ENCODE data around the gene ACER3. TPM values are rescaled to one million over a fixed set of nuclear protein-coding genes. Genes with fewer than 3 reads are reported as not detected.

ACER3 gene
- total and polyA plus RNA-seq, 2 experiments from 2014 or later = 17.1 to 18.3 TPM

DNA sequence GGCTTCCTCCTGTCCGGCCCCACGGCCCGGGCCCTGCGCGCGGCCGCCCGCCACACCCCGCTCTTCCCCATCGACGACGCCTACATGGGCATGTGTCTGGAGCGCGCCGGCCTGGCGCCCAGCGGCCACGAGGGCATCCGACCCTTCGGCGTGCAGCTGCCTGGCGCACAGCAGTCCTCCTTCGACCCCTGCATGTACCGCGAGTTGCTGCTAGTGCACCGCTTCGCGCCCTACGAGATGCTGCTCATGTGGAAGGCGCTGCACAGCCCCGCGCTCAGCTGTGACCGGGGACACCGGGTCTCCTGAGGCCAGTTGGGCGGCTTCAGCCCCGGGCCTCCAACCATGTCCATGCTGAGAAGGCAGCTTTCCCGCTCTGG lies 179.7 kb downstream of the ACER3 start:
- Histone ChIP-seq H3K4me3 (no peak overlapping the region), H3K79me2 (no peaks in the 10 kb centered on the region), H3K27ac (no peak overlapping the region), H4K20me1 (ENCODE audit: insufficient read depth, poor library complexity, severe bottlenecking) (no peaks in the 10 kb centered on the region), H3K36me3 (replicated peaks; ENCODE audit: insufficient read depth, low read depth) (no peaks in the 10 kb centered on the region), H3K27me3 (peaks cover 7% of the 10 kb centered on the region), H3K9me3 (ENCODE audit: low read depth) (no peaks in the 10 kb centered on the region), H3K9me2 (replicated peaks; ENCODE audit: insufficient read depth) (no peaks in the 10 kb centered on the region), H3K4me1 (ENCODE audit: insufficient read depth) (peaks cover 6% of the 10 kb centered on the region), H3K4me2 (no peak overlapping the region), H2AFZ (no peak overlapping the region)
- WGBS (ENCODE audit: low lambda C conversion rate, missing lambda C conversion rate) = 98% methylated on average over 31 of the region's 37 CpGs
- DNase-seq (ENCODE audit: low spot score) = no peak
- TF ChIP-seq, protein P1, sequence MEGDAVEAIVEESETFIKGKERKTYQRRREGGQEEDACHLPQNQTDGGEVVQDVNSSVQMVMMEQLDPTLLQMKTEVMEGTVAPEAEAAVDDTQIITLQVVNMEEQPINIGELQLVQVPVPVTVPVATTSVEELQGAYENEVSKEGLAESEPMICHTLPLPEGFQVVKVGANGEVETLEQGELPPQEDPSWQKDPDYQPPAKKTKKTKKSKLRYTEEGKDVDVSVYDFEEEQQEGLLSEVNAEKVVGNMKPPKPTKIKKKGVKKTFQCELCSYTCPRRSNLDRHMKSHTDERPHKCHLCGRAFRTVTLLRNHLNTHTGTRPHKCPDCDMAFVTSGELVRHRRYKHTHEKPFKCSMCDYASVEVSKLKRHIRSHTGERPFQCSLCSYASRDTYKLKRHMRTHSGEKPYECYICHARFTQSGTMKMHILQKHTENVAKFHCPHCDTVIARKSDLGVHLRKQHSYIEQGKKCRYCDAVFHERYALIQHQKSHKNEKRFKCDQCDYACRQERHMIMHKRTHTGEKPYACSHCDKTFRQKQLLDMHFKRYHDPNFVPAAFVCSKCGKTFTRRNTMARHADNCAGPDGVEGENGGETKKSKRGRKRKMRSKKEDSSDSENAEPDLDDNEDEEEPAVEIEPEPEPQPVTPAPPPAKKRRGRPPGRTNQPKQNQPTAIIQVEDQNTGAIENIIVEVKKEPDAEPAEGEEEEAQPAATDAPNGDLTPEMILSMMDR (IDR thresholded peaks at IDR 0.05; ENCODE audit: poor library complexity) = no peak
- TF ChIP-seq EZH2 (IDR thresholded peaks at IDR 0.05; ENCODE audit: borderline replicate concordance) = no peak
- TF ChIP-seq EZH2phosphoT487 (IDR thresholded peaks at IDR 0.05; ENCODE audit: low read depth, severe bottlenecking, unreplicated experiment) = no peak

- TF ChIP-seq EZH2 (IDR thresholded peaks at IDR 0.05; ENCODE audit: borderline replicate concordance) (no peak), EZH2phosphoT487 (IDR thresholded peaks at IDR 0.05; ENCODE audit: low read depth, severe bottlenecking, unreplicated experiment) (no peak)
- TF ChIP-seq, protein P1 (IDR thresholded peaks at IDR 0.05; ENCODE audit: poor library complexity) = no peak
- Histone ChIP-seq H3K4me3 (no peak overlapping the region), H3K27me3 (peaks cover 10% of the 10 kb centered on the region), H3K4me2 (no peak overlapping the region), H3K9me3 (ENCODE audit: low read depth) (no peaks in the 10 kb centered on the region), H3K4me1 (ENCODE audit: insufficient read depth) (peaks cover 5% of the 10 kb centered on the region), H4K20me1 (ENCODE audit: insufficient read depth, poor library complexity, severe bottlenecking) (no peaks in the 10 kb centered on the region), H3K27ac (no peak overlapping the region), H2AFZ (no peak overlapping the region), H3K36me3 (replicated peaks; ENCODE audit: insufficient read depth, low read depth) (no peaks in the 10 kb centered on the region), H3K79me2 (no peaks in the 10 kb centered on the region), H3K9me2 (replicated peaks; ENCODE audit: insufficient read depth) (no peaks in the 10 kb centered on the region)
- DNase-seq (ENCODE audit: low spot score) = no peak
- 95% methylated on average over 13 of the region's 13 CpGs for WGBS (ENCODE audit: low lambda C conversion rate, missing lambda C conversion rate)
These were observed 180.2 kb downstream of the ACER3 start for GRCh38 chr11:77040889-77041288.

DNA sequence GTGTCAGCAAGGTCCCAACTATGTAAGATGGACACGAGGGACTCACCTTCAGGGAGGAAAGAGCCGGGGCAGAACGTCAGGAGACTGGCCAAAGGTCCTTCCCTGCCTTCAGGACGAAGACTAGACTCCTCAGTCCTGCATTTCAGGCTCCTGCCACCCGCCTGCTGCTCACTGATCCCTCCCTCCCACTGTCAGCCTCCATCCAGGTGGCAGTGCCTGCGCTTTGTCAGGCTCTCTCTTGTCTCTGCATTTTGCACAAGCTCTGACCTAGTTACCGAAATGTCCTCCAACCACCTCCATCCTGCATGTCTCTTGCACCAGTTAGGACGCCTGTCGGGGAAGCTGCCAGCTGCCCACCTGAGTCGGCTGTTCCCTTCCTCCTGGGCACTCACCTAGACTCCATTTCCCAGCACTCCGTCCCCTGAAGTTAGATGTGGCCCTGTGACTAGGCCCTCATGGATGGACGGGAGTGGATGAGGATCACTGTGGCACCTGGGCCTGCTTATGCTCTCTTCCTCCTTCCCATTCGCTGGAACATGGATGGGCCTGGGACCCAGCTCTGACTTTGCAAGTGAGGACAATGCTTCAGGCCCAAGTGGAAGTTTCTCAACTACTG lies 181.5 kb downstream of the ACER3 start:
- H4K20me1 ChIP-seq (ENCODE audit: insufficient read depth, poor library complexity, severe bottlenecking) = no peaks in the 10 kb centered on the region
- H3K4me1 ChIP-seq (ENCODE audit: insufficient read depth) = peaks cover 5% of the 10 kb centered on the region
- H3K36me3 ChIP-seq (replicated peaks; ENCODE audit: insufficient read depth, low read depth) = no peaks in the 10 kb centered on the region
- H3K27ac ChIP-seq = no peak overlapping the region
- no peaks in the 10 kb centered on the region for H3K9me2 ChIP-seq (replicated peaks; ENCODE audit: insufficient read depth)
- 87% methylated on average over 13 of the region's 13 CpGs for WGBS (ENCODE audit: low lambda C conversion rate, missing lambda C conversion rate)
- no peaks in the 10 kb centered on the region for H3K9me3 ChIP-seq (ENCODE audit: low read depth)
- no peak overlapping the region for H3K4me3 ChIP-seq
- no peak overlapping the region for H3K4me2 ChIP-seq
- no peaks in the 10 kb centered on the region for H3K79me2 ChIP-seq
- peaks cover 10% of the 10 kb centered on the region for H3K27me3 ChIP-seq
- H2AFZ ChIP-seq = no peak overlapping the region
- no peak for DNase-seq (ENCODE audit: low spot score)
- no peak for TF ChIP-seq EZH2phosphoT487 (IDR thresholded peaks at IDR 0.05; ENCODE audit: low read depth, severe bottlenecking, unreplicated experiment)
- TF ChIP-seq, protein P1 (IDR thresholded peaks at IDR 0.05; ENCODE audit: poor library complexity) = no peak

Measured in hepatocyte (in vitro differentiated cells).